Kidney epithelial cell (primary cell): ENCODE measurements around the gene ICA1. TPM values are rescaled to one million over a fixed set of nuclear protein-coding genes. Genes with fewer than 3 reads are reported as not detected.

ENCODE experiments used
- DNase-seq: peaks from one replicate; pipeline ENCODE4 v3.0.0-alpha.2; 2010; ENCODE audit warnings: low read depth
- H3K27me3 ChIP-seq: 2 replicates; pipeline ENCODE4 v1.6.0; 2011; ENCODE audit warnings: low read length; ENCODE audit not compliant: control insufficient read depth, insufficient read depth
- H3K36me3 ChIP-seq: 2 replicates; pipeline ENCODE4 v1.5.1; 2011; ENCODE audit warnings: low read length; ENCODE audit not compliant: control insufficient read depth, insufficient read depth
- H3K4me3 ChIP-seq: 2 replicates; pipeline ENCODE4 v1.5.1; 2011; ENCODE audit warnings: low read depth, mild to moderate bottlenecking, control low read depth, low read length
- CTCF ChIP-seq: IDR thresholded peaks from 2 replicates; pipeline ENCODE4 v1.5.1; 2011; ENCODE audit warnings: mild to moderate bottlenecking, moderate library complexity, low read length, control low read depth, inconsistent platforms; ENCODE audit not compliant: insufficient read depth, poor library complexity, severe bottlenecking
- total RNA-seq: library from RNA; depleted of rRNA; stranded (reverse); fragments of >200 nt; gene quantifications from 2 replicates; pipeline ENCODE4 v1.2.3, GENCODE V29; 2015

Gene ICA1
- total RNA-seq, 1 donor from 2014 or later, result 20.7 TPM

DNA sequence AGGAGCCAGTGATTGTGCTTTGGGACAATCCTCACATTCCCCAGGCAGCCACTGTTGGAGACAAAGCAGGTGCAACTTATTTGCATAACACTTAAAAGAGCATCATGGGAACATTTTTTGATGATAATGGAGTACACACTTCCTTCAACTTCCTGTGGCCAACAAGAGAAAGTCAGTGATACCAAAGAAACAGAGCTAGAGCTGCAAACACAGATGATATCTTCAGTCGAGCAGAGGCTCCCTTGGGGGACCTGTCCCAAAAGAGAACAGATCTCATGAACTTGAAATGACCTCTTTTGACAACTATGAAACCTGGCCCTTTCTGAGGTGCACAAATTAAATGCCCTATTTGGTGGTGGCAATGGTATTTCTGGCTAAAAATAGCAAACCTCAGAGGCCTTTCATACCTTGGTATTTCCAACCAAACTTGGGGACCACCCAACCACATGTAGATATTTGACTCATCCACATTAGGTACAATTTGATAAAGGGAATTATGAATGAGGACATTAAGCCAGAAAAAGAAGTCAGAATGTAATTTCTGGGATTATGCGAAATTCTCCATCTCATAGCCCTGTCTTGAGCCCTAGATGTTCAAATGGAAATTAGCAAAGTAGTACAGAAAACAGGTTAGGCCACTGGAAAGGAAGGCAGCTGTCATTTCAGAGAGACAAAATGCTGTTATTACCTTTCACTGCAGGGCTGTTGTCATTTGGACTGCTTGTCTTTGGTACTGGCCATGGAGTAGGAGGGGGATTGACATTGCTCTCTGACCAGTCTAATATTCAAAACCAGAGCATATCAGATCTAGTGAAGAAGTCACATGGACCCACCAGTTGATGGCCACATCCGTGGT, 146.2 kb downstream of the ICA1 start:
- no peak for DNase-seq
- TF ChIP-seq CTCF, result no peak
- H3K4me3 ChIP-seq, result no peak overlapping the region
- no peaks in the 10 kb centered on the region for H3K36me3 ChIP-seq
- no peaks in the 10 kb centered on the region for H3K27me3 ChIP-seq

- H3K4me3 ChIP-seq, result no peak overlapping the region
- H3K27me3 ChIP-seq, result no peaks in the 10 kb centered on the region
- H3K36me3 ChIP-seq, result no peaks in the 10 kb centered on the region
- no peak for DNase-seq
- no peak for TF ChIP-seq CTCF
These were observed 147.8 kb downstream of the ICA1 start for GRCh38 chr7:8114175-8114574.

- no peak overlapping the region for H3K4me3 ChIP-seq
- H3K27me3 ChIP-seq, result no peaks in the 10 kb centered on the region
- H3K36me3 ChIP-seq, result no peaks in the 10 kb centered on the region
- TF ChIP-seq CTCF, result no peak
- DNase-seq, result no peak
These were observed 148.8 kb downstream of the ICA1 start for GRCh38 chr7:8113184-8113583.

DNA sequence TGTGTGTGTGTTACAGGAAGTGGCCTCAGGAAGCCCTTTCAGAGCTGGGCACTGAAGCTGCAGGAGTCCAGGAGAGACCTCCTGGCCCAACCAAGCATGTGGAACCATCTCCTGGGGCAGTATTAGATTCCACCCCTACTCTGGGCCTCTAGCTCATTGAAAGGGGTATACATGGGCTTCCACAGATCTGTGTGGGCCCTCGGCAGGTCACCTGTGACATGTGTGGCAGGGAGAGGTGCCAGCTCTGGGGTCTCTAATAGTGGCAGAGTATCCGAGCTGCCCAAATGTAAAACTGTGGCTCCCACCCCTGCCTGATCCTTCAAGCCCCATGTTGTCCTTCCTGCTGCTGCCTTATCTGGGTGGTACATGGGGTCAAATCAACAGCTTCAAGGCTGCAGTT, 149.3 kb downstream of the ICA1 start:
- no peak for DNase-seq
- no peaks in the 10 kb centered on the region for H3K27me3 ChIP-seq
- no peak overlapping the region for H3K4me3 ChIP-seq
- TF ChIP-seq CTCF, result no peak
- H3K36me3 ChIP-seq, result no peaks in the 10 kb centered on the region

GRCh38 chr7:8111282-8111960, 150.5 kb downstream of the ICA1 start:
- TF ChIP-seq CTCF, result no peak

More at GRCh38 chr7:8111282-8111960, 150.5 kb downstream of the ICA1 start:
- DNase-seq, result no peak
- H3K4me3 ChIP-seq, result no peak overlapping the region
- no peaks in the 10 kb centered on the region for H3K27me3 ChIP-seq
- no peaks in the 10 kb centered on the region for H3K36me3 ChIP-seq
